ENCODE data around the gene CDYL2. TPM values are rescaled to one million over a fixed set of nuclear protein-coding genes. Genes with fewer than 3 reads are reported as not detected.
A peak's percentile ranks its signal among the peaks of the same experiment; 100 is the strongest.

CDYL2 gene
- total and polyA plus RNA-seq, 5 donors from 2014 or later = 1.2 to 37.6 (median 1.6) TPM

DNA sequence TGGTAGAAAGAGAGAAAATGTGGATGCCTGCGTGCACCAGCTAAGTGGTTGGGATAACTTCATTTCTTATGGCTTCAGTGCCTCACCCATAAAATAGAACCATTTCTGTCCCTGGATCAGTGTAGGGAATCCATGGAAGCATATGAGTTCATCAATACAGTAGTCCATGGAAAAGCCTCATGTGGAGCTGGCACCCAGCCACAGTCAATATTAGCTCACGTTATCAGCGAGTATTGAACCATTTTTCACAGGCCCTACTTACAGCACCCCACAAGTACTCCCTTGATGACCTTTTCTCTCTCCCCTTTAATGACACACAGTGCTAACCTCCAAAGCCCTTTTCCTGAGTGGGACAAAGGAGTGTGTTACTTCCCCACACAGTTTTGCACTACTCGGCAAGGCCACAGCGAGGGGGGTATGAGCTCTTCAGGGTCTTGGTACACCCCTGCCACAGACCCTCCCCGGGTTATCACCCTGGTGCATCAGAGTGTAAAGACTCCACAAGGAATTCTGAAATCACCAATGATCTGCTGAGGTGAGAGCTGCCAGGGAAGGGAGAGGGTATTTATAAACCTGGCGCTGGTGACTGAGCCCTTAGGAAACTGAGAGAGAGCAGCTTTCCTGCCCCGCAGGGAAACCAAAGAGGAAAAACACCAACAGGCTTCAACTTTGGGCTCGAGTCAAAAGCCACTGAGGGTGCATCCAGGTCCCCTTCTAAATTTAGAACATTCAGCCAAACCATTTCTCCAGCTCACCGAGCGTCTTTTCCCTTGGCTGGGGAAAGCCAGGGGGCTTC lies 226.7 kb downstream of the CDYL2 start:
- H3K4me1 ChIP-seq (ENCODE audit: control insufficient read depth, insufficient read depth, low read length, poor library complexity, severe bottlenecking) = peaks cover 35% of the 10 kb centered on the region
- ATAC-seq (ENCODE audit: low read depth in 2 of 2) (no peak), DNase-seq (no peak)
- no peak overlapping the region for H3K4me3 Mint-ChIP-seq
- peaks cover 12 to 38% (median 22%) of the 10 kb centered on the region in 4 donors for H3K4me1 Mint-ChIP-seq
- H3K36me3 Mint-ChIP-seq = no peaks in the 10 kb centered on the region
- H3K9me3 ChIP-seq (ENCODE audit: control insufficient read depth in 2 of 2, low read length in 2 of 2) = no peaks in the 10 kb centered on the region
- no peak overlapping the region for H3K27ac Mint-ChIP-seq
- no peak overlapping the region for H3K27ac ChIP-seq (ENCODE audit: insufficient read depth, low read length, poor library complexity, severe bottlenecking)
- H3K27me3 ChIP-seq (ENCODE audit: control insufficient read depth, insufficient read depth, low read length) = no peaks in the 10 kb centered on the region
- no peaks in the 10 kb centered on the region for H3K27me3 Mint-ChIP-seq
- H3K36me3 ChIP-seq (ENCODE audit: control insufficient read depth, insufficient read depth, low read length) = no peaks in the 10 kb centered on the region
- peaks cover 0 to 3% (median 1%) of the 10 kb centered on the region in 7 donors for H3K9me3 Mint-ChIP-seq
- no peak overlapping the region for H3K4me3 ChIP-seq (ENCODE audit: low read depth, low read length)

DNA sequence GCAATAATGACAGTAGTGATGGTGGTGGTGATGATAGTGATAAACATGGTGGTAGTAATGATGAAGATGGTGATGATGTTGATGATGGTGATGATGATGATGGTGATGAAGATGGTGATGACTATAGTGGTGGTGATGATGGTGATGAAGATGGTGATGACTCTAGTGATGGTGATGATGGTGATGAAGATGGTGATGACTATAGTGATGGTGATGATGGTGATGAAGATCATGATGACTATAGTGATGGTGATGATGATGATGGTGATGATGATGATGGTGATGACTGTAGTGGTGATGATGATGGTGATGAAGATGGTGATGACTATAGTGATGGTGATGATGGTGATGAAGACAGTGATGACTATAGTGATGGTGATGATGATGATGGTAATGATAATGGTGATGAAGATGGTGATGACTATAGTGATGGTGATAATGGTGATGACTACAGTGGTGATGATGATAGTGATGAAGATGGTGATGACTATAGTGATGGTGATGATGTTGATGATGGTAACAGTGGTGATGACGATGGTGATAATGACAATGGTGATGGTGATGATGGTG lies 228.0 kb downstream of the CDYL2 start:
- Mint-ChIP-seq H3K9me3 (peaks cover 0 to 3% (median 0%) of the 10 kb centered on the region in 7 donors), H3K27me3 (no peaks in the 10 kb centered on the region), H3K36me3 (peaks cover under 1% of the 10 kb centered on the region), H3K27ac (no peak overlapping the region), H3K4me1 (peaks cover 12 to 34% (median 18%) of the 10 kb centered on the region in 4 donors), H3K4me3 (no peak overlapping the region)
- no peak for DNase-seq
- Histone ChIP-seq H3K4me3 (ENCODE audit: low read depth, low read length) (no peak overlapping the region), H3K36me3 (ENCODE audit: control insufficient read depth, insufficient read depth, low read length) (no peaks in the 10 kb centered on the region), H3K4me1 (ENCODE audit: control insufficient read depth, insufficient read depth, low read length, poor library complexity, severe bottlenecking) (peaks cover 34% of the 10 kb centered on the region), H3K27me3 (ENCODE audit: control insufficient read depth, insufficient read depth, low read length) (no peaks in the 10 kb centered on the region), H3K9me3 (ENCODE audit: control insufficient read depth in 2 of 2, low read length in 2 of 2) (no peaks in the 10 kb centered on the region), H3K27ac (ENCODE audit: insufficient read depth, low read length, poor library complexity, severe bottlenecking) (no peak overlapping the region)
- no peak for ATAC-seq (ENCODE audit: low read depth in 2 of 2)

DNA sequence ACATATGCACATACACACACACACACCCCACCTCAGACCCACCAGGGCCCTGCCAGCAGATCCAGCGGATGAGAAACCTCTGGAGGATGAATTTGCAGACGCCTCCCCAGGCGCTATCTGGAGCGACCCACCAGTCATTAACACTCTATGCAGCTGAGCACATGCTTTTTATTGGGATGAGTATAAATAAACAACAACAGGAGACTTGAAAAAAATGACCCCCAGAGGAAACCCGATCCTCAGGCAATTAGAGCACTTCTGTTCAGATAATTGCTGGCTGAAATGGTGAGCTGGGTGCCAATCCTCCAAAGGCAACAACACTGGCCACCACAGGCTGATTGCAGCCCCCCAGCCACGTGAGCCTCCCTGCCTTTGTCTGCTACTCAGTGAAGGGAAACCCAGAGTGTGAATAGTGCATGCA lies 230.7 kb downstream of the CDYL2 start:
- peaks cover 4% of the 10 kb centered on the region for H3K36me3 Mint-ChIP-seq
- Histone ChIP-seq H3K27me3 (ENCODE audit: control insufficient read depth, insufficient read depth, low read length) (no peaks in the 10 kb centered on the region), H3K4me1 (ENCODE audit: control insufficient read depth, insufficient read depth, low read length, poor library complexity, severe bottlenecking) (peaks cover 22% of the 10 kb centered on the region), H3K27ac (ENCODE audit: insufficient read depth, low read length, poor library complexity, severe bottlenecking) (no peak overlapping the region), H3K36me3 (ENCODE audit: control insufficient read depth, insufficient read depth, low read length) (no peaks in the 10 kb centered on the region), H3K4me3 (ENCODE audit: low read depth, low read length) (no peak overlapping the region), H3K9me3 (ENCODE audit: control insufficient read depth in 2 of 2, low read length in 2 of 2) (no peaks in the 10 kb centered on the region)
- peaks cover 0 to 5% (median 0%) of the 10 kb centered on the region in 7 donors for H3K9me3 Mint-ChIP-seq
- peaks cover 5 to 33% (median 21%) of the 10 kb centered on the region in 4 donors for H3K4me1 Mint-ChIP-seq
- H3K4me3 Mint-ChIP-seq = no peak overlapping the region
- H3K27me3 Mint-ChIP-seq = no peaks in the 10 kb centered on the region
- H3K27ac Mint-ChIP-seq = peak overlapping the region in 1 of 3 donors; percentile 7
- no peak for DNase-seq
- no peak for ATAC-seq (ENCODE audit: low read depth in 2 of 2)

DNA sequence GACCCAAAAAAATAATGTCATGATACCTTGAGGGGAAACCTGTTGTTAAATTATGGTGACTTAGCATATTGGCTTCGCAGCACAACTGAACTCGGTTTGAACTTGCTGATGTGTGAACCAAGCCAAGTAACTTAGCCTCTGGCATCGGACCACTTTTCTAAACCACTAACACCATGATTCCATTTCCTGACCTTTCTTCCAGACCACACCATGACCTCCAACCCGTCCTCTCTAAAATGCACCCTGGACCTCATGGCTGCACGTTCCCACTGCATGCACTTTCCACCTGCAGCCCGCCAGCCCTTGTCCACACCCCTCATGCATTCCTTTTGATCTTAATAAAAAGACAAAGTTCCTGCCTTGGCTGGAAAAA lies 234.3 kb downstream of the CDYL2 start:
- peaks cover 0 to 5% (median 0%) of the 10 kb centered on the region in 7 donors for H3K9me3 Mint-ChIP-seq
- peaks cover 5 to 33% (median 24%) of the 10 kb centered on the region in 4 donors for H3K4me1 Mint-ChIP-seq
- H3K27me3 Mint-ChIP-seq = no peaks in the 10 kb centered on the region
- Histone ChIP-seq H3K9me3 (ENCODE audit: control insufficient read depth in 2 of 2, low read length in 2 of 2) (no peaks in the 10 kb centered on the region), H3K36me3 (ENCODE audit: control insufficient read depth, insufficient read depth, low read length) (no peaks in the 10 kb centered on the region), H3K4me1 (ENCODE audit: control insufficient read depth, insufficient read depth, low read length, poor library complexity, severe bottlenecking) (peaks cover 15% of the 10 kb centered on the region), H3K27me3 (ENCODE audit: control insufficient read depth, insufficient read depth, low read length) (no peaks in the 10 kb centered on the region), H3K27ac (ENCODE audit: insufficient read depth, low read length, poor library complexity, severe bottlenecking) (no peak overlapping the region), H3K4me3 (ENCODE audit: low read depth, low read length) (peak overlapping the region; percentile 30)
- ATAC-seq (ENCODE audit: low read depth in 2 of 2) (no peak), DNase-seq (peak in 1 of 3 donors; percentile 31)
- H3K4me3 Mint-ChIP-seq = peak overlapping the region; percentile 1 to 84 (median 46)
- H3K36me3 Mint-ChIP-seq = peaks cover 9% of the 10 kb centered on the region
- peak overlapping the region; percentile 2 to 22 (median 9) for H3K27ac Mint-ChIP-seq

DNA sequence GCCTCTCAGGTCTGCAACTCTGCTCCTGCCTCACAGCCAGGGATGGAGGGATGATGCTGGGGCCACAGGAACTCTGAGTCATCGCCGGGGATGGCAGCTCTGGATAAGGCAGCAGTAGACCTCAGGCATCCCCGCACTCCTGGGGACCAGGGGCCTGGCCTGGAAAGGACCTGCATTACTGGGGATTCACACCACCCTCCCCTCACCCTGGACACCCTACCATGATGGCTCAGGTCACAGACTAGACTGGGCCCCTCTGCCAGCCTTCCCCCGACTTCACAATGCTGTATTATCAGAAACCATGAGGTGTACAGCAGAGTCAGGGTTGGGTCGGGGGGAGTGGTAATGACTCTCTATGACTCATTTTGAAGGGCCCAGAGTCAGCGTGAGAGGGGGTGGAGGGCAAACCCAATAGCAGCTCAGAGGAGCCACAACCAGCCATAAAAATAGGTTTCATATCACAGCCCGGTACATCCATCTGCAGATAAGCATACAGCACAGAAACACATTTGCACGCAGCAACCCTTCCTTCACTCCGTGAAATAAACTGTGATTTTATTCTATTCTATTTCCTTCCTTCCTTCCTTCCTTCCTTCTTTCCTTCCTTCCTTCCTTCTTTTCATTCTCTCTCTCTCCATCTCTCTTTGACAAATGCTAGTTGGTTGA lies 234.8 kb downstream of the CDYL2 start:
- Histone ChIP-seq H3K27ac (ENCODE audit: insufficient read depth, low read length, poor library complexity, severe bottlenecking) (no peak overlapping the region), H3K36me3 (ENCODE audit: control insufficient read depth, insufficient read depth, low read length) (no peaks in the 10 kb centered on the region), H3K9me3 (ENCODE audit: control insufficient read depth in 2 of 2, low read length in 2 of 2) (no peaks in the 10 kb centered on the region), H3K4me3 (ENCODE audit: low read depth, low read length) (peak overlapping the region; percentile 30), H3K27me3 (ENCODE audit: control insufficient read depth, insufficient read depth, low read length) (no peaks in the 10 kb centered on the region), H3K4me1 (ENCODE audit: control insufficient read depth, insufficient read depth, low read length, poor library complexity, severe bottlenecking) (peaks cover 19% of the 10 kb centered on the region)
- DNase-seq (peak; percentile 3 to 75 (median 39)), ATAC-seq (ENCODE audit: low read depth in 2 of 2) (peak; percentile 98)
- peak overlapping the region; percentile 2 to 44 (median 22) for H3K27ac Mint-ChIP-seq
- peaks cover 6 to 38% (median 29%) of the 10 kb centered on the region in 4 donors for H3K4me1 Mint-ChIP-seq
- H3K9me3 Mint-ChIP-seq = peaks cover 0 to 4% (median 0%) of the 10 kb centered on the region in 7 donors
- H3K4me3 Mint-ChIP-seq = peak overlapping the region; percentile 1 to 84 (median 52)
- H3K36me3 Mint-ChIP-seq = peaks cover 9% of the 10 kb centered on the region
- no peaks in the 10 kb centered on the region for H3K27me3 Mint-ChIP-seq

DNA sequence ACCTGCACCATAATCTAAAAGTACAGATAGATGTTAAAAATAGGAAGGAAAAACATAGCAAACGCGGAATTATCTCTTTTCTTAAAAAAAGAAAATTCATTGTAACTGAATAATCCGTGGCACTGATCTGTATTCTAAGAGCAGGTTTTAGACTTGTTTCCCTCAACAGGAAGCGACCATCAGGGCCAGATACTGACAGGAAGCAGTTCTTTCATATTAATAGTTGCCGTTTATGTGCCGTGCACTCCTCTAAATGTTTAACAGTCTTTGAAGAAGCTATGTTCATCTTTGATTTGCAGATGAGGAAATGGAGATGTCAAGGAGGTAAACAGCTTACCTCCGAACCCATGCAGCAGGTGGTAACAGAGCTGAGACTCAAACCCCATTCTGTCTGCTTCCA lies 240.0 kb downstream of the CDYL2 start:
- no peaks in the 10 kb centered on the region for H3K27me3 Mint-ChIP-seq
- no peaks in the 10 kb centered on the region for H3K36me3 ChIP-seq (ENCODE audit: control insufficient read depth, insufficient read depth, low read length)
- no peaks in the 10 kb centered on the region for H3K9me3 ChIP-seq (ENCODE audit: control insufficient read depth in 2 of 2, low read length in 2 of 2)
- H3K4me3 Mint-ChIP-seq = peak overlapping the region; percentile 27 to 78 (median 56)
- H3K4me1 Mint-ChIP-seq = peaks cover 9 to 46% (median 24%) of the 10 kb centered on the region in 4 donors
- peak overlapping the region; percentile 55 for H3K27ac ChIP-seq (ENCODE audit: insufficient read depth, low read length, poor library complexity, severe bottlenecking)
- H3K9me3 Mint-ChIP-seq = peaks cover 0 to 1% (median 0%) of the 10 kb centered on the region in 7 donors
- ATAC-seq (ENCODE audit: low read depth in 2 of 2) (peak; percentile 79 to 85), DNase-seq (peak in 2 of 3 donors; percentile 38 to 80)
- peaks cover 5% of the 10 kb centered on the region for H3K36me3 Mint-ChIP-seq
- H3K4me1 ChIP-seq (ENCODE audit: control insufficient read depth, insufficient read depth, low read length, poor library complexity, severe bottlenecking) = peaks cover 19% of the 10 kb centered on the region
- H3K4me3 ChIP-seq (ENCODE audit: low read depth, low read length) = peak overlapping the region; percentile 68
- H3K27ac Mint-ChIP-seq = peak overlapping the region; percentile 86 to 92 (median 87)
- no peaks in the 10 kb centered on the region for H3K27me3 ChIP-seq (ENCODE audit: control insufficient read depth, insufficient read depth, low read length)

DNA sequence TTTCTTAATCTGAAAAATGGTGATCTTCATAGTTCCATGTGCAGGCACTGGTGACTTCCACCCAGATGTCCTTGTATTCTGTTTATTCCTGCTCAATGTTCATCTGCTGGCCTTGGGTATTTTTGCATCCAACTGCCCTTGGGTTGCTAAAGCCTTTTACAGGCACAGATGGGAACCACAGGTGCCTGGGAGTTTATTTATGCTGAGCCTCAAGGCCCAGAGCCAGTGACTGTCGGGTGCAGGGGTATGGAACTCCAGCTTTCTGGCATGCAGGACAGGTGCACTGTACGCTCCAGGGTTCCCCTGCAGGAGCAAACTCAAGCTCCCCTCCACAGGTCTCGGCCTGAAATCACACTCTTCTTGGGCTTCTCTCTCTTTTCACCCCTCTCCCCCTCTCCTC lies 241.3 kb downstream of the CDYL2 start:
- no peaks in the 10 kb centered on the region for H3K36me3 ChIP-seq (ENCODE audit: control insufficient read depth, insufficient read depth, low read length)
- no peak overlapping the region for H3K27ac ChIP-seq (ENCODE audit: insufficient read depth, low read length, poor library complexity, severe bottlenecking)
- H3K4me3 Mint-ChIP-seq = peak overlapping the region in 1 of 4 donors; percentile 12
- H3K27ac Mint-ChIP-seq = peak overlapping the region; percentile 21 to 87 (median 58)
- peaks cover 14 to 39% (median 17%) of the 10 kb centered on the region in 4 donors for H3K4me1 Mint-ChIP-seq
- H3K27me3 Mint-ChIP-seq = no peaks in the 10 kb centered on the region
- no peaks in the 10 kb centered on the region for H3K9me3 ChIP-seq (ENCODE audit: control insufficient read depth in 2 of 2, low read length in 2 of 2)
- H3K27me3 ChIP-seq (ENCODE audit: control insufficient read depth, insufficient read depth, low read length) = no peaks in the 10 kb centered on the region
- H3K4me3 ChIP-seq (ENCODE audit: low read depth, low read length) = no peak overlapping the region
- peaks cover 5% of the 10 kb centered on the region for H3K36me3 Mint-ChIP-seq
- H3K4me1 ChIP-seq (ENCODE audit: control insufficient read depth, insufficient read depth, low read length, poor library complexity, severe bottlenecking) = peaks cover 14% of the 10 kb centered on the region
- DNase-seq = no peak
- no peak for ATAC-seq (ENCODE audit: low read depth in 2 of 2)
- H3K9me3 Mint-ChIP-seq = peaks cover 0 to 3% (median 0%) of the 10 kb centered on the region in 7 donors

All from CD4-positive, CD25-positive, alpha-beta regulatory T cell (primary cell).